Stimulated activated CD8-positive, alpha-beta memory T cell treated with anti-CD3 and anti-CD28 coated beads, Interleukin-15, amount 100 ng/mL, for 24 hours (primary cell): ENCODE data around the gene HMGCL.
"Not testable (repeated sequence)": the region's sequence is repeated elsewhere in the genome, so short reads cannot be mapped to it uniquely, and the experiment has no call there.

ENCODE experiments used
- DNase-seq: peaks from one replicate; pipeline ENCODE4 v3.0.0-alpha.2; 2020; ENCODE audit warnings: low read depth

HMGCL gene

DNA sequence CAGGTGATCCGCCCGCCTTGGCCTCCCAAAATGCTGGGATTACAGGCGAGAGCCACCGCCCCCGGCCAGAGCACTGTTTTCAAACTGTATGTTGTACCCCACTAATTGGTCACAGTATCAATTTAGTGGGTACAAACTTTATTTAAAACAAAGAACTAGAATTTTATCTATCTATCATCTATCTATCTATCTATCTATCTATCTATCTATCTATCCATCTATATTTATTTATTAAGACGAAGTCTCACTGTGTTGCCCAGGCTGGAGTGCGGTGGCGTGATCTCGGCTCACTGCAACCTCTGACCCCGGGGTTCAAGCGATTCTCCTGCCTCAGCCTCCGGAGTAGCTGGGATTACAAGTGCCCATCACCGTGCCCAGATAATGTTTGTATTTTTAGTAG lies 1.4 kb upstream of the HMGCL start:
- DNase-seq, result not testable (repeated sequence)

DNA sequence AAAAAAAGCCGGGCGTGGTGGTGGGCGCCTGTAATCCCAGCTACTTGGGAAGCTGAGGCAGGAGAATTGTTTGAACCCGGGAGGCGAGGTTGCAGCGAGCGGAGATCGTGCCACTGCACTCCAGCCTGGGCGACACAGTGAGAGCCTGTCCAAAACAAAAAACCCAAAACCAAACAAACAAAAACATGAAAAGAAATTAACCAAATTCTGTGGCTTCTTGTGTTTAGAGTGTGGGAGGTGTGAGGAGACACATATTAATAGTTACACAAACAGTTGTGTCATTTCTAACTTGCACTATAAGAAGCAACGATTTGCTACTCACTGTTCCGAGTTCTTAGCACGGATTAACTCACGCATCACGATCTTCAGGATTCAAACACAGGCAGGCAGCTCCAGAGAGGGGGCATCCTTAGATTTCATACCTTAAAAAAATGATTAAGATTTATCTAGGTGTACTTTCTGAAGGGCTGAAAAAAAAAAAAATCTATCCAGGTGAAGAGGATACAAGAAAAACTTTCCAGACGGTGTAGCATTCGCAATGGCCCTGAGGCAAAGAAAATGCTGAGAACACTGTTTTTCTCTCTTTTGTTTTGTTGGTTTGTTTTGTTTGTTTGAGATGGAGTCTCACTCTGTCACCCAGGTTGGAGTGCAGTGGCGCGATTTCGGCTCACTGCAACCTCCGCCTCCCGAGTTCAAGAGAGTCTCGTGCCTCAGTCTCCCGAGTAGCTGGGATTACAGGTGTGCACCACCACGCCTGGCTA lies 713 bp upstream of the HMGCL start:
- no peak for DNase-seq

DNA sequence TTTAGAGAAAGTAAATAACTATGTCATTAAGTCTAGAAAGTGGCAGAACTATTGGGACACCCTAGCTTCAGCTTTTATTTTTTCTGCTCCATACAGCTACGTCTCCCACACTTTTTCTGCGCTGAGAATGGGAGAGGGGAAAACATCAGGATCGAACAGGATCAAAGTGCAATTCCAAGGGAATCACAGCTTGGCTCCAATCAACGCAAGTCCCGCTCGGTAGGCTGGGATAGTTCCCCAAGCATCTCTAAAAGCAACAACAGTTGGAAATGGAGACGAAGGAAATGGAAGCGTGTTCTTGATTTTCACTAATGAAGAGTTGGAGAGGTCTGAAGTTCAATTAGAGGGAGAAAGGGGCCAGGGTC lies 536 bp downstream of the HMGCL start:
- no peak for DNase-seq

DNA sequence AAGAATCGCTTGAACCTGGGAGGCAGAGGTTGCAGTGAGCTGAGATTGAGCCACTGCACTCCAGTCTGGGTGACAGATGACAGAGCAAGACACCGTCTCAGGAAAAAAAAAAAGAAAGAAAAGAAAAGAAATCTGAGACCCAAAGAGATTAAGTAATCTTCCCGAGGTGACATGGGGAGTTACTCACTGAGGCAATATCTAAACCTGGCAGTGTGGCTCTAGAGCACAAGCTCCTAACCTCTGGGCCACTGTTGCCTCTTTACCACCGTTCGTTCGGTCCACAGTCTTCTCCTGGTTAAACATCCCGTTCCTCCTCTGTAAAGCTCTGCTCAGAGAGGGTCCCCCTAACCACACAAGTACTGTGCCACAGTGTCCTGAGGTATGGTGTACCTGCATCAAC lies 1.5 kb downstream of the HMGCL start:
- no peak for DNase-seq

DNA sequence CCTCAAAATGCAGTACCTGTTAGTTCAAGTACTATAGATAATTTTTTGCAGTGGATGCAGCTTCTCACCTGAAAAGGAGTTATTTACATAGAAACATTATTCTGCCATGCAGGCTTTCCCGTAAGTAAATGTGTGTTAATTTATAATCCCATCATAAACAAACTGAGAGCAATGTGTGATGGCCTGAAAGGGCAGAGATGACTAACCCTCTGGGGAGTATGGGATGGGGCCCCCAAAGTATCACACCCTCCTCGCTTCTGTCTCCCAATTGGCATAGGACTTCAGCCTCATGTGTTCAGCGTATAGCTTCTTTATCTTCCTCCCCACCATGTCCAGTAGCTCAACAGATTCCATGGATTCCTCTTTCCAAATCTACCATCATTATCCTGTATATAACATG lies 7.6 kb downstream of the HMGCL start:
- no peak for DNase-seq

DNA sequence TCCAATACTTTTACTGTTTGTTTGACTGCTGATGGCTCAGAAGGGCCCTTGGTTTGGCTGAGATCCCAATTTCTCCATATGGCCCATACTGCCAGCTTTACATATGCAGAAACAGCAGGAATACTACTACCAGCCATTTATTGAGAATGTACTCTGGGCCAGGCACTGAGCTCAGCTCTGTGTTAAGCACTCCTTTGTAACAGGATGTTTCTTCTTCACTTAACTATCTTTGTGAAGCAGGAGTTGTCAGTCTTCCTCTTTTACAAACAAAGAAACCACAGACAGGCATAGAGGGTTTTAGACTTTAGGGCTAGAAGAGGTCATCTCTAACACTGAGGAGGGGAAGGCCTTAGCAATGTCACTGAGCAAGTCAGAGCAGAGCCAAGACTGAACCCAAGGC lies 8.3 kb downstream of the HMGCL start:
- no peak for DNase-seq

DNA sequence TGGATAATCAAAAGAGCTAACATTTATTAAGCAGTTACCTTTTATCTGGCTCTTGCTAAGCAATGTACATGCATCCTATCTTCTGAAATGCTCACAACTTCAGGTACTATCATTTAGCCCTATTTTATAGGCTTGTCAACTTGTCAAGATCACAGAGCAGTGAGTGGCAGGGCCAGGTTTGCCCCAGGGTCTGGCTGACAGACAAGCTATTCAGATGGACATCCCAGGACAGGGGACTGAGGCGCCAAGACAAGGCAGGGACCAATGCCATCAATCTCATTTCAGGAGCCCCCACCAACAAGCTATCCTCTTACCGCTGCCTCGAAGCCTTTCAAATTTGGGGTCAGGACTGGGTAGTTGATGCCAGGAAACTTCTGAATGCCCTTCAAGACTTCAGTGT lies 8.9 kb downstream of the HMGCL start:
- no peak for DNase-seq

DNA sequence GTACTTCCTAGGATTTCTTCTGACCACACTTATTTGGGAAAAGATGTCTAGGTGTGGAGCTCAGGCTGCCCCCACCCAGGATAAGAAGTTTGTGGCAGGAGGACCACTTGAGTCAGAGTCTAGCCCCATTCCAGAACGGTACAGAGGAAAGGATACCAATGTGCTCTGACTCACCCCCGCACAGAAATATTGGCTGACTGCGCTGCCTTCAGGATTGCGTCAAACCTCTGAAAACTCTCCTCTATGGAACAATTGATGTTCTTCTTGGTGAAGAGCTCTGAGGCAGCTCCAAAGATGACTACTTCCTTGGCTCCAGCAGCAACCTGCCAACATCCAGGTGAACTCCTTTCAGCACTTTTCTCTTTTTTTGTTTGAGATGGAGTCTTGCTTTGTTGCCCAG lies 11.2 kb downstream of the HMGCL start:
- DNase-seq, result no peak

DNA sequence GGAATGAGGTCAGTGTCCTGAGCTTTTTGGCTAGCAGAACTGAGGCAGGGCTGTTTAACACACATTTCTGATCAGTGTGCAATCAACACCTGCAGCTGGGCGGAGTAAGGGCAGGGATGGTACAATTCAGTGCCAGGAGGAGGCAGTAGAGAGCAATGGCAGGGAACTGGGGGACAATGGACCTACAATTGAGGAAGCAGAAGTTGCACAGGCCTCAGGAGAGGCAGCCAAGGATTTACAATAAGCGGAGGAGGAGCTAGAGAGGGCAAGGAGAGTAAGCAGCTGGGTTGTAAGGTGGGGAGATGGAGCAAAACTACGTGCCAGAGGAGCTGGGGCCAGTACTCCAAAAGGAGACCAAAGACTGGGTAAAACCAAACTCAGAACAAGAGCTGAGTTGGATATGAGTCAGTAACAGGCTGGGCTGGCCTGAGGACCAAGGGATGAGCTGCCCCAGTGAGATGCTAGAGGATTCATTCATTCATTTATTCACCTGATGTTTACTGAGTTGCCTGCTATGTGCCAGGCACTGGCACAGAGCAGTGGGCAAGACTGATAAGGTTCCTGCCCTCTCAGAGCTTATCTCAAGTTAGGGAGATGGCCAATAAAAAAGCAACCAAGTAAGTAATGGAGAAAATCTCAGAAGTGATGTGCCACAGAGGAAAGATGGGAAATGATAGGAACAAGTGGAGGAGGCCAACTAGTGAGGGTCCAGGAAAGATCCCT lies 14.2 kb downstream of the HMGCL start:
- no peak for DNase-seq

DNA sequence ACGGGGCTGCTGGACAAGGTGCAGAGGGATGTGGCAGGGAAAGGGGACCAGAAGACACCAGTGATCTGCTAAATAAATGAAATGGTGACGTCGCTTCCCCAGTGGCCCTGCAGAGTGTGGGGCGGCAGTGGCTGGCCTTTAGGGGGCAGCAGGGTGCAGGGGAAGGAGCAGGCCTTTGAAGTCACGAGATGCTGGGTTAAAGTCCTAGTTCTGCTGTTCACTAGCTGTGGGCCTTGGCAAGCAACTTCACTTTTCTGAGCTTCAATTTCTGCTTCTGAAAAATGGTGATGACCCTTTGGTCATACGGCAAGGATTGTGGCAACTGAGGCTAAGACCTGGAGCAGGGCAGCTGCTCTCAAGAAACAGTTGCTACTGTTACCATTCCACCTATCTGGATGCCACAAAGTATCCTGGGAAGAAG lies 15.5 kb downstream of the HMGCL start:
- DNase-seq, result peak; percentile 35

DNA sequence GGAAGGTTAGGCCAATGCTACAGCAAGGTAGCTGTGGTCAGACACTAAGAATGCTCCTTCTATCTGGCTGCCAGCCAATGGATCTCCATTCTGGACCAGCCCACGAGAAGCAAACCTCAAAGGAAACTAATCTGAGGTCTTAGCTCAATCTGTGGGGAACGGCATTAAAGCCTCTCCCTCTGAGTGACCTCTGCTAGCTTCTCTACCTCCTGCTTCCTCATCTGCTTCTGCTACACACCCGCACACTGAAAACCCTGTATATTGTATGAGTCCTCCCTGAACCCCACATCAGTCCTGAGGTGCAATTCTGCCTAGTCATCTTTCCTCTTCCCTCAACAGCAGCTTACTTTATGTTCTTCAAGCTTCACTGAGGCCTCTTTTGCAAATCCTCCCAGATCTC lies 17.8 kb downstream of the HMGCL start:
- no peak for DNase-seq

DNA sequence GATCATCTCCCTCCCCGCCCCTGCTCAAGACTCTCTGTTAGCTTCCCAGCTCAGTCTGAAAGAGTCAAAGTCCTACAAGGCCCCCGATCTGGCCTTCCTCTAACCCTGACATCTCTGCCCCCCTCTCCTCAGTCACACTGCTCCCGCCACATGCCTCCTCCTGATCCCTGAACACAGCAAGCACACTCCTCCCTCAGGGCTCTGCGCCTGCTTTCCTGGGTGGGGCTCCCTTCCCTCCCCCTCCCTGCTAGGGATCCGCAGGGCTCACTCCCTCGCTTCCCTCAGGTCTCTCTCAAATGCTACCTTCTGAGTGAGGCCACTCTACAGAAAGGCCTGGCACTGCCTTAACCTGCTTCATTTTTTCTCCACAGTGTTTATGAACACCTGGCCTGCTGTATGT lies 18.9 kb downstream of the HMGCL start:
- DNase-seq, result no peak

DNA sequence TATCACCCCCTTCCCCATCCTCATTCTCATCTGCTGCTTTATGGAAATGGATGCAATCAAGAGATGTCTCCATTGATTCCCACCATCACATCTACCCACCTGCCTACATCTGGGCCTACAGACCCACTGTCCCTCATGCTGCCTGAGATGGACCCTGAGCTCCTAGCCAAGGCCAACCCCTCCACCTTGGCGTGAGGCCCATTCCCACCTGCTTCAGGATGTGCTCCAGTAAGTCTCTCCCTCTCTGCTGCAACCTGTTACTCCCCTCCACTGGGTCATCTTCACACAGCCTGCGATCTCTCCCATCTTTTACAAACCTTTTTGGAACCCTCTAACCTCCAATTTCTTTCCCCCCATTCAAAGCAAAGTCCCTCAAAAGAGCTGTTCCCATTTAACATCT lies 20.2 kb downstream of the HMGCL start:
- no peak for DNase-seq

DNA sequence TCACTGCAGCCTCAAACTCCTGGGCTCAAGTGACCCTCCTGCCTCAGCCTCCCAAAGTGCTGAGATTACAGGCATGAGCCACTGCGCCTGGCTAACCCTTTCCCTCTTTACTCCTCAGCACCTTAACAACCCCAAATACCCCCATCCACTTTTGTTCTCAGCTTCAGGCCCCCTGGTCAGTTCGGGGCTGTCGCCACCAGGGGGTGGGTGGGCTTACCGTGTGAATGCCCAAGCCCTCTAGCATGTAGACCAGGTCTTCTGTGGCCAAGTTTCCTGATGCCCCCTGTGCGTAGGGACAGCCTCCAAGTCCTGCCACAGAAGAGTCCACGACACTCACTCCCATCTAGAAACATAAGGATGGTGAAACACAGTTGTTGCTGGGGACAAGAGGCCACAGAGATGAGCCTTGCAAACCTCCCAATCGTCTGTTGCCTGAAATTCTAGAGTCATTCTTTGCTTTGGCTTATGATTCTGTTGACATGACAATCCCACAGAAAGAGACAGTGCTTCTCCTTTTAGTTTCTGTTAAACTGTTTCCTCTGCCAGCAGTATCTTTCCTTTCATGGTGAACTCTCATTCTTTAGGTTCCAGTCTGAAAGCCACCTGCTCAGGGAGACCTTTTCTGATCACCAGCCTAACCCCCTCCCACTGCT lies 20.9 kb downstream of the HMGCL start:
- no peak for DNase-seq

DNA sequence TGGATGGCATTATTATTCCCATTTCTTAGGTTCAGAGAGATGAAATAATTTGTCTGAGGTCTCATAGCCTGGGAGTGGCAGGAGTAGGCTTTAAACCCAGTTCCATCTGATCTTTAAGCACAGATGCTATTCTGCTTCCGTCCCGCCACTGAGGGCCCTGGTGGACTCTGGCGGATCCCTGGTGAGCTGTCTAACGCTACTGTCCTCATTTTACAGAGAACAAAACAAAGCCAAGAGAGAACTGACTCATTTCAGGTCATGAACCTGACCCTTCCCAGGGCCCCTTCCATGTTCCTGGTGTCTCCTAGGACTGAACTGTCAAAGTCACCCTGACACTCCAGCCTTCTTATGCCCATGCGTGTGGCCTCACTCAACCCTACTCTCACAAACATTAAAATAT lies 21.6 kb downstream of the HMGCL start:
- no peak for DNase-seq

DNA sequence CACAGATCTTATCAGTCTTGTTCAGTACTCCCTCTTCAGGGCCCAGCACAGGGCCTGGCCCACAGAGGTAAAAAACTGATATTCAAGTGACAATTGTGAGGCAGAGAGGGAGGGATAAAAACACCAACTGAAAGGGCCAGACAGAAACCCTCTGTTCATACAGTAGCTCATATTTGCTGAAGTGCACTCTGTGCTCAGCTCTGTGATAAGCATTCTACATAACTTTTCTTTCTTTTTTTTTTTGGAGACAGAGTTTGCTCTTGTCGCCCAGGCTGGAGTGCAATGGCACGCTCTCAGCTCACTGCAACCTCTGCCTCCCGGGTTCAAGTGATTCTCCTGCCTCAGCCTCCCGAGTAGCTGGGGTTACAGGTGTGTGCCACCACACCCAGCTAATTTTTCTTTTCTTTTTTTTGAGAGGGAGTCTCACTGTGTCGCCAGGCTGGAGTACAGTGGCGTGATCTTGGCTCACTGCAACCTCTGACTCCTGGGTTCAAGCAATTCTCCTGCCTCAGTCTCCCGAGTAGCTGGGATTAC lies 22.4 kb downstream of the HMGCL start:
- not testable (repeated sequence) for DNase-seq

DNA sequence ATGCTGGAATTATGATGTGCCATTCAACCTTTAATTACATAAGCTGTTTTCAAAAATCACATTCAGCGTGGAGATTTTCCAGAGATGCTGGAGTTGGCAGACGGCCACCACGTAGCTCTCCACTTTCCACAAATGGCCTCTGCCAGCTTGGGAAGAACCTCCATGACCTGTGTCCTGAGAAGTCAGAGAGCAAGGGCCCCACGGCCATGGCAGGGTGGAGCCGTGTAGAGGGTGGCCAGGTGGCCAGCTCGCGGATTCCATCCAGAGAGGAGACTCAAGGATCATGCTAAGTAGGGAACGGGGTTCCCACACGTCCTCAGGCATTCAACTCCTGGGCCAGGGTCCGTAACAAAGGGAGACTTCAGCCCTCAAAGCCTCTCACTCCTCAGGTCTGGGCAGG lies 23.4 kb downstream of the HMGCL start:
- DNase-seq, result no peak

DNA sequence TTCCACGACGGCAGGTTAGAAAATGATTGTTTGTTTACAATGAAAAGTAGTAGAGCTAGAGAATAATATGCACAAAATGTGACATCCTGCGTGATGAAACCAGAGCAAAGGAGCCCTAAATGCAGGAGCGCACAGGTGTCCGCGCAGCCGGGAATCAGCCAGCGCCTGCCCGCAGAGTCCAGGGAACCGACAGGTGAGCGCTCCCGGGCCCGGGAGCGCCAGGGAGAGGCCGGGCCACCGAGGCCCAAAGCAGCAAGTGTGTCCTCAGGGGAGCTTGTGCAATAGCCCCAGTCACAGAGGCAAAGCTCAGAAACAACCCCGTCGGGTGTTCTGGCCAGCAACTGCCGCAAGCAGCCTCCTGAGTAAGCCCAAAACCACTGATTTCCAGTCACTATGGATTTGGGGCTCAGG lies 23.9 kb downstream of the HMGCL start:
- DNase-seq, result no peak

DNA sequence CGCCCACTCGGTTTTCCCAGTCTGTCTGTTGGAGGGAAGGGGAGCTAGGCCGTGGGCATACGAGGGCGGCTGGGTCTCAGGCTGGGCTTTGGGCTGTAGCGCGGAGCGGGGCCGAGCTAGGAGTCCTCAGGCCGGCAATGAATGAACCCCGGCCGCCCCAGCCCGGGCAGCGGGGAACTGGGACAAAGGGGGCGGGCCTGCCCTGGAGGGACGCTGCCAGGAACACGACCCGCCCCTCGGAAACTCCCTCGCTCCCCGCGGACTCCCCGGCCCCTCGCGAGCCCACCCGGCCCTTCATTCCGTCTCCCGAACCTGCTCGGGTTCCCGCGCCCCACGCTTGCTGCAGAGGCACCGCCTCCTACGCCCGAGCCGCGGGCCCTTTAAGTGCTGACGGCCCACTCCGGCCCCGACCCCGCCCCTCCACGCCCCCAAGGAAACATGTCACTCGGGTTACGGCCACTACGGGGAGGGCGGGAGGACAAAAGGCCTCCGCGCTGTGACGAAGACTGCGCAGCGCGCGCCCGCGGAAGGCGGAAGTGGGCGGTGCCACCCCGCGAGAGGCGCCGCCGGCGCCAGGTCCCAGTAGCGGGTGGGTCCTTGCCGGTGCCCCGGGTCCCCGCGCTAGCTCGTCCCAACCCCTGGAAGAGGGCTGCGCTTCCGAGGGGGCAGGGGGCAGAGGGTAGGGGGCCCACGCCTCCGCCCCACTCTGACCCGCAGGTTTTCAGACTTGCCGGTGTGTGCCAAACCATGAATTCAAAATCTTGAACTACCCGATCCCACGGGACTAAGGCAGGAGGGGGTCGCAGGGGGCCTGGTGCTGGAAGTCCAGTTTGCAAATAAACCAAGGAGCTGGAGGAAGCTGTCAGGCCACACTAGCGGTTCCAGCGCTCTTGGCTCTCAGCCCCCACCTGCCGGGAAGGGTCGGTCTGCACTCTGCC lies 24.6 kb downstream of the HMGCL start, which contains the start of gene GALE:
Gene GALE, minus strand, starts transcription at position 355 of the 938 bp plus-strand sequence. CDS start 1,747 bp downstream, outside the sequence.
- DNase-seq, result peak; percentile 96

DNA sequence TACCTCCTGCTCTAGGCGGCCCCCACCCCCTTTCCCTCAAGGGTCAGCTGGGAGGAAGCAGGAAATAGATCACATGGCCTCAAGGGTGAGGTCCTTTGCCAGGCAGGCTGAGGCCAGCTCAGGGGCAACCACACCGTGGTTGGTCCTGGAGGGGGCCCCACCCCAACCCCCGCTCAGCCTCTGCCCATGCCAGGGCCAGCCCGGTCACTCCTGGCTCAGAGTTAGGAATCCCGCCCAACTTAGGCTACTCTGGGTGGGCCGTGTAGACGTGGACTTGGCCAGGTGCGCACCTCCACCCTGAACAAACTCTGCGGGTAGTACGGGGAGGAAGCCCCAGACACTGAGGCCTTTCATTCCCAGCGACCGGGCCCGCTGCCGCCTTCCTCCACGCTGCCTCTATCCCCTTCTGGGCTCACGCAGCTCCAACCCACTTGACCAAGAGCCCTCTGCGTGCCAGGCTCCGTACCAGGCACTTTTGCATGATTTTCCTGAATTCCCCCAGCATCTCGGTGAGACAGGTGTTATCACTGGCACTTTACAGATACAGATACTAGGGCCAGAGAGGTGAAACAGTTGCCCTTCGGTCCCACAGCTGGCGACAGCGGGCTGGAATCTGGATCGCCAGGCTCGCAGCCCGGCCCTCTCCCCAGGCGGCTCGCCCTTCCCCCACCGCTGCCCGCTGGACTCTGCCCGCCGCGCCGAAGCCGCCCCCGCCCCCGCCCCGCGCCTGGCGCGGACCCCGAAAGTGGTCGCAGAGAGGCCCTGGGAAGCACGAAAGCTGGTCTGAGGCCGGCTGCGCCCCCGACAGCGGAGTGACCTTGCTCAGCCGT lies 25.4 kb downstream of the HMGCL start:
- DNase-seq, result no peak

DNA sequence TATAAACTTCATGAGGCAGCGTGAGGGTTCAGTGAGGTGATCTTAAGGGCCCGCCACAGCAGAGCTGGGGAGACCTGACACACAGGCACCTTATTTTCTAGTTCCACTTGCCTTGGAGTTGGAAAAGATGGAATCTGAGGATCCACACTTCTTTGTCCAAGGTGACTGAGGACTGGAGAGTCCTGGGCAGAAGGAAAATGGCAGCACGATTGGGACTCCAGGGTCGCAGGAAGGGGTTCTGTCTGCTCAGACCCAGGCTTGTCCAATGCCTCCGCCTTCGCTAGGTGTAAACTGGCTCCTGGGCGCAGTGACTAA lies 26.0 kb downstream of the HMGCL start:
- no peak for DNase-seq
